Heart right ventricle (tissue), 16 donors: Measurements from ENCODE around the gene DUSP23. TPM values are rescaled to one million over a fixed set of nuclear protein-coding genes. Genes with fewer than 3 reads are reported as not detected.

ENCODE experiments used
- ATAC-seq, 8 donors: fragments of 200-7000 bp; cut with Tn5 transposase; one replicate each; pipeline ENCODE4 v1.9.1; 2020; ENCODE audit warnings: mild to moderate bottlenecking in 8 of 8, moderate library complexity in 8 of 8, moderate number of reproducible peaks in 1 of 8
- DNase-seq, 2 donors: peaks; one replicate each; pipeline ENCODE4 v3.0.0-alpha.2; 2020
- H3K27ac ChIP-seq, 10 donors: fragments of 200-600 bp; sonication (generic) in 2 of 10; one replicate each; pipeline versions ENCODE4 v1.5.0 to v1.8.0; 2020 to 2022; ENCODE audit warnings: mild to moderate bottlenecking in 3 of 10
- H3K27me3 ChIP-seq, 7 donors: fragments of 200-600 bp; one replicate each; pipeline ENCODE4 v1.8.0; 2021 to 2022; ENCODE audit warnings: mild to moderate bottlenecking in 2 of 7
- H3K36me3 ChIP-seq, 9 donors: fragments of 200-600 bp; sonication (generic) in 1 of 9; one replicate each; pipeline versions ENCODE4 v1.5.0 to v1.8.0; 2020 to 2022; ENCODE audit warnings: mild to moderate bottlenecking in 2 of 9
- H3K4me1 ChIP-seq, 9 donors: fragments of 200-600 bp; sonication (generic) in 1 of 9; one replicate each; pipeline versions ENCODE4 v1.5.0 to v1.8.0; 2020 to 2022; ENCODE audit warnings: mild to moderate bottlenecking in 4 of 9
- H3K4me3 ChIP-seq, 10 donors: fragments of 200-600 bp; sonication (generic) in 2 of 10; one replicate each; pipeline versions ENCODE4 v1.5.0 to v1.8.0; 2020 to 2022; ENCODE audit warnings: mild to moderate bottlenecking in 7 of 10, moderate library complexity in 2 of 10
- H3K9me3 ChIP-seq, 11 donors: fragments of 200-600 bp in 10 of 11; sonication (generic) in 2 of 11; one replicate each; pipeline versions ENCODE4 v1.5.0 to v1.8.0; 2013 to 2022; ENCODE audit warnings: mild to moderate bottlenecking in 2 of 11, control low read depth in 1 of 11, moderate library complexity in 1 of 11
- WGBS, 2 donors: extraction: QIAGEN DNeasy Blood & Tissue Kit; methylation state at CpG; one replicate each; pipeline ENCODE4 v1.1.7; 2013; ENCODE audit warnings: inconsistent platforms in 1 of 2; 5-methylcytosine and 5-hydroxymethylcytosine counted together
- intact Hi-C, 10 donors: fragments of 100-400 bp; cut with DNase I; formaldehyde crosslinking; loops; one replicate each; pipeline versions ENCODE4 v1.11.1 to v1.14.2; 2022
- polyA plus RNA-seq, 2 donors: library from polyadenylated mRNA; stranded (reverse); fragments of 200-250 nt; gene quantifications; one replicate each; pipeline ENCODE4 v1.2.3, GENCODE V29; 2013
- total RNA-seq, 10 donors: library from RNA; stranded (reverse); fragmentation: NEBNext Ultra II Directional in 3 of 10; extraction: Animal tissue kit (Norgen Biotek cat#: 25700) in 3 of 10; gene quantifications; one replicate each; pipeline versions ENCODE4 v1.2.1 to v1.2.4, GENCODE V29; 2021 to 2023
- TF ChIP-seq, protein P1 (sequence below), 9 donors: fragments of 200-600 bp; sonication (generic) in 2 of 9; IDR thresholded peaks; one replicate each; pipeline versions ENCODE4 v1.5.0 to v1.8.0; 2021 to 2022; ENCODE audit warnings: antibody characterized with exemption in 9 of 9, mild to moderate bottlenecking in 5 of 9, moderate library complexity in 1 of 9
- donor health status: Arrhythmogenic right ventricular cardiomyopathy.
- donor health status: ischemic (EF 13 %, LVEDD 7.1; RV severe dilation, severe dysfunction).
- donor health status: healthy with polysubstance abuse.
- donor health status: DM: no; HTN: yes; CAD: no.
- donor health status: DM: no; HTN: no; CAD: no.
- donor health status: ischemic (EF 25% LVEDD 6.9; RV normal size, moderate dysfunction).
- donor health status: ischemic (EF 25% LVEDD 5.7; RV mildly dilated, moderate dysfunction).
- donor health status: healthy.
- donor health status: DM: yes; HTN: yes; CAD: no.
- donor health status: Ischemic cardiomyopathy.
- donor health status: ischemic (EF 35%, LVEDD 5.7; RV mildly dilated, moderate dysfunction).
- donor health status: nonischemic (EF 11% LVEDD 7.7; RV severe dilation, severe dysfunction).
- donor health status: DM: yes; HTN: yes; CAD: no.
- donor health status: PGD.
- donor health status: ischemic (EF 29% LVEDD 5.4; RV normal size, mild dysfunction).
- donor health status: nonischemic (EF 23%, LVEDD 6.1; RV moderate dilation, normal function).

The DUSP23 gene
- total and polyA plus RNA-seq, 12 donors: 7.0 to 80.8 (median 12.2) TPM

DNA sequence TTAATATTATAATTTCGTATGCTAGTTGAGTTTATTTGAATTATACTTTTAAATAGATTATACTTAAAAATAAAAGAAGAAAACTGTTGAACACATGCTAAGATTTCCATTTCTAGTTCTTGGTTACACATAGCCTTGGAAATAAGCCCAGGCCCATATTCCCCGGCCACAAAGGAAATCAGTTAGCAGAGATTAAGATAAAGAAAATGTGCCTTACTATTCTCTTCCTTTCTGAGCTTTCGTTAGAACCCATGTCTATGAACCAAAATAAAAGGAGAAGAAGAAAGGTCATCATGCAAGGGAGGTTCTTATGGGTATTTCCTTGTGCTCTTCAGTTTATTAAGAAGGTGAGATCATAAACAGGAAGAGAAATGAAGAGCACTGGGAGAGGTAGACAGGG, 34.1 kb upstream of the DUSP23 start:
- TF ChIP-seq, protein P1, sequence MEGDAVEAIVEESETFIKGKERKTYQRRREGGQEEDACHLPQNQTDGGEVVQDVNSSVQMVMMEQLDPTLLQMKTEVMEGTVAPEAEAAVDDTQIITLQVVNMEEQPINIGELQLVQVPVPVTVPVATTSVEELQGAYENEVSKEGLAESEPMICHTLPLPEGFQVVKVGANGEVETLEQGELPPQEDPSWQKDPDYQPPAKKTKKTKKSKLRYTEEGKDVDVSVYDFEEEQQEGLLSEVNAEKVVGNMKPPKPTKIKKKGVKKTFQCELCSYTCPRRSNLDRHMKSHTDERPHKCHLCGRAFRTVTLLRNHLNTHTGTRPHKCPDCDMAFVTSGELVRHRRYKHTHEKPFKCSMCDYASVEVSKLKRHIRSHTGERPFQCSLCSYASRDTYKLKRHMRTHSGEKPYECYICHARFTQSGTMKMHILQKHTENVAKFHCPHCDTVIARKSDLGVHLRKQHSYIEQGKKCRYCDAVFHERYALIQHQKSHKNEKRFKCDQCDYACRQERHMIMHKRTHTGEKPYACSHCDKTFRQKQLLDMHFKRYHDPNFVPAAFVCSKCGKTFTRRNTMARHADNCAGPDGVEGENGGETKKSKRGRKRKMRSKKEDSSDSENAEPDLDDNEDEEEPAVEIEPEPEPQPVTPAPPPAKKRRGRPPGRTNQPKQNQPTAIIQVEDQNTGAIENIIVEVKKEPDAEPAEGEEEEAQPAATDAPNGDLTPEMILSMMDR (IDR thresholded peaks at IDR 0.05): no peak
- Histone ChIP-seq H3K27ac (peak overlapping the region in 1 of 10 donors; percentile 6), H3K36me3 (no peaks in the 10 kb centered on the region), H3K27me3 (no peaks in the 10 kb centered on the region), H3K9me3 (peaks cover 0 to 14% (median 0%) of the 10 kb centered on the region in 11 donors), H3K4me3 (no peak overlapping the region), H3K4me1 (peaks cover 0 to 8% (median 0%) of the 10 kb centered on the region in 9 donors)
- no peak for ATAC-seq
- WGBS, 2 donors: 46 to 68% methylated on average over 3 of the region's 3 CpGs
- no peak for DNase-seq
- intact Hi-C loops: no loop called here

GRCh38 chr1:159748370-159748769, 32.4 kb upstream of the DUSP23 start:
- DNase-seq (no peak), ATAC-seq (no peak)
- WGBS, 2 donors: 90 to 94% methylated on average over 1 of the region's 1 CpG
- Histone ChIP-seq H3K27me3 (no peaks in the 10 kb centered on the region), H3K27ac (no peak overlapping the region), H3K4me1 (peaks cover 0 to 20% (median 7%) of the 10 kb centered on the region in 9 donors), H3K9me3 (no peaks in the 10 kb centered on the region), H3K4me3 (no peak overlapping the region), H3K36me3 (no peaks in the 10 kb centered on the region)
- intact Hi-C loops: no loop called here
- TF ChIP-seq, protein P1 (IDR thresholded peaks at IDR 0.05): no peak

DNA sequence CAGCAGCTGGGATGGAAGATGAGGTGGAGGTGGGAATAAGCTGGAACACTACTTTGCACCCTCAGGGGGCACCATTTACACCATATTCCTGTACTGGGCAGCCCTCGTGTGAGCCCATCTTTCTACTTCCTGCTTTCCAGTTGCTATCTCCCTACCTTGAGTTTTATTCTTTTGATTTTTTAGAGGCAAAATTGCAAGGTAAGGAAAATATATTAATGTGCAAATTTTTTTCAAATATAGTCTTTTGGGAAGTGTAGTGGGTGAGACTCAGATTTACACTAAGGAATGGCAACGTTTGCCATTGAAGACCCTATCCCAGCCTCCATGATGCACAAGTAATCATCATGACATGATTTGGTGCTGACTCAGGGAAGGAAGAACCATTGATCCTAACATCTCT, 31.1 kb upstream of the DUSP23 start:
- WGBS, 2 donors: 64 to 74% methylated on average over 2 of the region's 2 CpGs

GRCh38 chr1:159750621-159751020, 30.1 kb upstream of the DUSP23 start:
- intact Hi-C loops: no loop called here
- Histone ChIP-seq H3K27me3 (no peaks in the 10 kb centered on the region), H3K27ac (peak overlapping the region in 1 of 10 donors; percentile 72), H3K36me3 (no peaks in the 10 kb centered on the region), H3K4me3 (no peak overlapping the region), H3K4me1 (peaks cover 0 to 26% (median 7%) of the 10 kb centered on the region in 9 donors), H3K9me3 (no peaks in the 10 kb centered on the region)
- ATAC-seq (no peak), DNase-seq (no peak)
- TF ChIP-seq, protein P1 (IDR thresholded peaks at IDR 0.05): no peak

More for the DNA sequence above, 31.1 kb upstream of the DUSP23 start:
- Histone ChIP-seq H3K4me3 (no peak overlapping the region), H3K27ac (no peak overlapping the region), H3K36me3 (no peaks in the 10 kb centered on the region), H3K9me3 (no peaks in the 10 kb centered on the region), H3K4me1 (peaks cover 0 to 26% (median 7%) of the 10 kb centered on the region in 9 donors), H3K27me3 (no peaks in the 10 kb centered on the region)
- TF ChIP-seq, protein P1 (IDR thresholded peaks at IDR 0.05): no peak
- intact Hi-C loops: no loop called here
- ATAC-seq: no peak
- DNase-seq: no peak
